Osteoblast (primary cell): ENCODE measurements around the gene RHBDF1. TPM values are rescaled to one million over a fixed set of nuclear protein-coding genes. Genes with fewer than 3 reads are reported as not detected.

ENCODE experiments used
- DNase-seq: peaks from one replicate; pipeline ENCODE4 v3.0.0; 2011; ENCODE audit warnings: low spot score, mixed read lengths; ENCODE audit not compliant: insufficient read length; ENCODE audit errors: missing footprints
- H2AFZ ChIP-seq: 2 replicates; pipeline ENCODE4 v1.6.0; 2011; ENCODE audit warnings: mild to moderate bottlenecking, low read length
- H3K27ac ChIP-seq: 2 replicates; pipeline ENCODE4 v1.5.1; 2011; ENCODE audit warnings: mild to moderate bottlenecking, low read depth, low read length, moderate library complexity
- H3K27me3 ChIP-seq: 2 replicates; pipeline ENCODE4 v1.6.0; 2012; ENCODE audit warnings: mild to moderate bottlenecking, control low read depth, inconsistent platforms, low read length, moderate library complexity; ENCODE audit not compliant: insufficient read depth
- H3K36me3 ChIP-seq: 2 replicates; pipeline ENCODE4 v1.5.1; 2011; ENCODE audit warnings: mild to moderate bottlenecking, low read length, control low read depth, moderate library complexity; ENCODE audit not compliant: insufficient read depth
- H3K4me1 ChIP-seq: 2 replicates; pipeline ENCODE4 v1.5.1; 2011; ENCODE audit warnings: mild to moderate bottlenecking, low read length, control low read depth, moderate library complexity; ENCODE audit not compliant: insufficient read depth
- H3K4me2 ChIP-seq: 2 replicates; pipeline ENCODE4 v1.6.0; 2011; ENCODE audit warnings: mild to moderate bottlenecking, low read length; ENCODE audit not compliant: insufficient read depth
- H3K4me3 ChIP-seq: fragments of 200-600 bp; sonication (generic); 3 replicates; pipeline ENCODE4 v1.5.1; 2012; ENCODE audit warnings: mild to moderate bottlenecking, low read length, inconsistent platforms; ENCODE audit not compliant: insufficient read depth
- H3K79me2 ChIP-seq: 2 replicates; pipeline ENCODE4 v1.6.0; 2012; ENCODE audit warnings: mild to moderate bottlenecking, low read length, control low read depth, inconsistent platforms; ENCODE audit not compliant: insufficient read depth
- H3K9me3 ChIP-seq: 2 replicates; pipeline ENCODE4 v1.5.1; 2011; ENCODE audit warnings: low read depth, low read length, control low read depth
- H4K20me1 ChIP-seq: 2 replicates; pipeline ENCODE4 v1.6.0; 2012; ENCODE audit warnings: mild to moderate bottlenecking, low read length, control low read depth; ENCODE audit not compliant: insufficient read depth
- CTCF ChIP-seq: IDR thresholded peaks from 2 replicates; pipeline ENCODE4 v1.5.1; 2011; ENCODE audit warnings: mild to moderate bottlenecking, low read depth, low read length, moderate library complexity; ENCODE audit errors: extremely low read depth
- total RNA-seq: library from RNA; depleted of rRNA; stranded (reverse); fragments of >200 nt; gene quantifications from 2 replicates; pipeline ENCODE4 v1.2.3, GENCODE V29; 2012

The RHBDF1 gene
- total RNA-seq, result 32.2 and 39.5 TPM in 2 replicates

- TF ChIP-seq CTCF, result no peak
- Histone ChIP-seq H3K36me3 (no peaks in the 10 kb centered on the region), H4K20me1 (peaks cover 38% of the 10 kb centered on the region), H3K27me3 (no peaks in the 10 kb centered on the region), H3K4me1 (peaks cover 42% of the 10 kb centered on the region), H3K4me2 (peak within 1 kb of the TSS; percentile 90), H3K79me2 (peaks cover 42% of the 10 kb centered on the region), H3K9me3 (no peaks in the 10 kb centered on the region), H2AFZ (peak within 1 kb of the TSS; percentile 77), H3K4me3 (peak within 1 kb of the TSS; percentile 93), H3K27ac (peak within 1 kb of the TSS; percentile 60)
- DNase-seq, result peak; percentile 100
Observed at GRCh38 chr16:72561-73548, at the start of gene RHBDF1. TSS of gene RHBDF1 (minus strand) at chr16:72631. CDS start at chr16:65015, 7,616 bp downstream.

- H3K4me3 ChIP-seq, result no peak overlapping the region
- peaks cover 50% of the 10 kb centered on the region for H4K20me1 ChIP-seq
- H3K79me2 ChIP-seq, result peaks cover 12% of the 10 kb centered on the region
- no peak for TF ChIP-seq CTCF
- DNase-seq, result no peak
- H3K9me3 ChIP-seq, result no peaks in the 10 kb centered on the region
- H2AFZ ChIP-seq, result no peak overlapping the region
- no peaks in the 10 kb centered on the region for H3K27me3 ChIP-seq
- H3K4me1 ChIP-seq, result no peaks in the 10 kb centered on the region
- no peak overlapping the region for H3K4me2 ChIP-seq
- no peak overlapping the region for H3K27ac ChIP-seq
- peaks cover 26% of the 10 kb centered on the region for H3K36me3 ChIP-seq
Observed at GRCh38 chr16:120756-121155, 48.3 kb upstream of the RHBDF1 start.

- TF ChIP-seq CTCF, result no peak
- peaks cover 43% of the 10 kb centered on the region for H4K20me1 ChIP-seq
- no peak overlapping the region for H2AFZ ChIP-seq
- no peak for DNase-seq
- H3K27me3 ChIP-seq, result no peaks in the 10 kb centered on the region
- no peak overlapping the region for H3K4me2 ChIP-seq
- no peaks in the 10 kb centered on the region for H3K4me1 ChIP-seq
- H3K27ac ChIP-seq, result no peak overlapping the region
- no peak overlapping the region for H3K4me3 ChIP-seq
- H3K36me3 ChIP-seq, result peaks cover 31% of the 10 kb centered on the region
- no peaks in the 10 kb centered on the region for H3K9me3 ChIP-seq
- peaks cover 9% of the 10 kb centered on the region for H3K79me2 ChIP-seq
Observed at GRCh38 chr16:119835-120491, 47.5 kb upstream of the RHBDF1 start.

GRCh38 chr16:119295-119694 is 46.9 kb upstream of the RHBDF1 start:
- Histone ChIP-seq H3K4me1 (no peaks in the 10 kb centered on the region), H3K27me3 (no peaks in the 10 kb centered on the region), H3K79me2 (peaks cover 9% of the 10 kb centered on the region), H3K4me2 (no peak overlapping the region), H3K4me3 (no peak overlapping the region), H4K20me1 (peaks cover 40% of the 10 kb centered on the region), H3K36me3 (peaks cover 24% of the 10 kb centered on the region), H2AFZ (no peak overlapping the region), H3K27ac (no peak overlapping the region), H3K9me3 (no peaks in the 10 kb centered on the region)
- TF ChIP-seq CTCF, result no peak
- peak; percentile 64 for DNase-seq
